Uterus (tissue), 4 donors: Measurements from ENCODE around the gene OR2T10. TPM values are rescaled to one million over a fixed set of nuclear protein-coding genes. Genes with fewer than 3 reads are reported as not detected.
"Not testable (repeated sequence)": the region's sequence is repeated elsewhere in the genome, so short reads cannot be mapped to it uniquely, and the experiment has no call there.

ENCODE experiments used
- DNase-seq, 2 donors: peaks; one replicate each; pipeline ENCODE4 v3.0.0-alpha.2; 2019 to 2020
- H3K27ac ChIP-seq, 2 donors: fragments of 200-600 bp; sonication (generic); 1 replicate in 1 of 2; 2 replicates in 1 of 2; pipeline ENCODE4 v1.5.1; 2016 to 2018
- H3K27me3 ChIP-seq, 2 donors: fragments of 200-600 bp; sonication (generic); one replicate each; pipeline ENCODE4 v1.5.1; 2018 to 2019; ENCODE audit warnings: control low read depth in 1 of 2
- H3K36me3 ChIP-seq, 2 donors: fragments of 200-600 bp; sonication (generic); one replicate each; pipeline ENCODE4 v1.5.1; 2019; ENCODE audit warnings: control low read depth in 1 of 2
- H3K4me1 ChIP-seq, 2 donors: fragments of 200-600 bp; sonication (generic); one replicate each; pipeline ENCODE4 v1.5.1; 2018 to 2019; ENCODE audit warnings: control low read depth in 1 of 2
- H3K4me3 ChIP-seq, 2 donors: fragments of 200-600 bp; sonication (generic); 1 replicate in 1 of 2; 2 replicates in 1 of 2; pipeline ENCODE4 v1.5.1; 2018 to 2019; ENCODE audit warnings: mild to moderate bottlenecking in 1 of 2
- H3K9me3 ChIP-seq, 2 donors: fragments of 200-600 bp; sonication (generic); one replicate each; pipeline ENCODE4 v1.5.1; 2019; ENCODE audit warnings: control low read depth in 1 of 2
- CTCF ChIP-seq, 4 experiments: fragments of 200-600 bp in 2 of 4; fragments of 450-650 bp in 2 of 4; sonication (generic) in 2 of 4; IDR thresholded peaks; one replicate each; pipeline ENCODE4 v1.5.1; 2016 to 2019; ENCODE audit warnings: antibody characterized with exemption in 4 of 4, mild to moderate bottlenecking in 2 of 4, moderate library complexity in 1 of 4
- POLR2A ChIP-seq, 2 donors: fragments of 450-650 bp; IDR thresholded peaks; one replicate each; pipeline ENCODE4 v1.6.1; 2016; ENCODE audit warnings: antibody characterized with exemption in 2 of 2, mild to moderate bottlenecking in 1 of 2, moderate library complexity in 1 of 2
- intact Hi-C: fragments of 100-400 bp; cut with DNase I; formaldehyde crosslinking; loops from one replicate; pipeline ENCODE4 v1.15.1; 2023; ENCODE audit warnings: low total_unique reads
- total RNA-seq, 4 donors: library from RNA; depleted of rRNA in 3 of 4; stranded (reverse); fragments of >200 nt in 3 of 4; gene quantifications; one replicate each; pipeline versions ENCODE4 v1.1.0 to v1.2.4, GENCODE V29; 2014 to 2023
- donor health status: DM: yes; HTN: yes; CAD: no.

The OR2T10 gene, protein sequence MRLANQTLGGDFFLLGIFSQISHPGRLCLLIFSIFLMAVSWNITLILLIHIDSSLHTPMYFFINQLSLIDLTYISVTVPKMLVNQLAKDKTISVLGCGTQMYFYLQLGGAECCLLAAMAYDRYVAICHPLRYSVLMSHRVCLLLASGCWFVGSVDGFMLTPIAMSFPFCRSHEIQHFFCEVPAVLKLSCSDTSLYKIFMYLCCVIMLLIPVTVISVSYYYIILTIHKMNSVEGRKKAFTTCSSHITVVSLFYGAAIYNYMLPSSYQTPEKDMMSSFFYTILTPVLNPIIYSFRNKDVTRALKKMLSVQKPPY
- not detected for total RNA-seq

DNA sequence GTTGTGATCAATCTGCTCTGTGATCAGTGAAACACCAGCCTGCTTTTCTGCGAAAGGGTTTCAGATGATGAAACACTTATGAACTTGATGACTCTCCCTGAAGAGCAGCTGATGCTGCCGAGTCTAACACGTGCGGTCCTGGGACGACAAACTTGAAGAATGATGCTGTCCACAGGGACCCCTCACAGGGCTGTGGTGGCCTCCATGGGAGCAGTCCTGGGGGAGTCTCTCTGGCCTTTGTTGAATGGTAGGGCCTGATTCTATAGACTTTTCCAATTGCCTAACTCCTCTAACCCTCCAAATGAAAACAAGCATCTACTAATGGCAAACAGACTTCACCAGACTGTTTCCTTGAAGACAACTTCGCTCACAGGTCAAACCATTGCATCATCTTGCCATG, at the start of gene OR2T10:
TSS of gene OR2T10 (minus strand) at position 112 of the 400 bp plus-strand sequence. CDS start 3,932 bp downstream, outside the sequence.
- no peak for DNase-seq
- no peak within 1 kb of the TSS for H3K4me3 ChIP-seq
- no peaks in the 10 kb centered on the region for H3K9me3 ChIP-seq
- H3K27ac ChIP-seq = no peak within 1 kb of the TSS
- no peaks in the 10 kb centered on the region for H3K27me3 ChIP-seq
- intact Hi-C loops = no loop called here
- no peak for TF ChIP-seq POLR2A (IDR thresholded peaks at IDR 0.05)
- no peak for TF ChIP-seq CTCF (IDR thresholded peaks at IDR 0.05)
- H3K36me3 ChIP-seq = no peaks in the 10 kb centered on the region
- no peaks in the 10 kb centered on the region for H3K4me1 ChIP-seq

DNA sequence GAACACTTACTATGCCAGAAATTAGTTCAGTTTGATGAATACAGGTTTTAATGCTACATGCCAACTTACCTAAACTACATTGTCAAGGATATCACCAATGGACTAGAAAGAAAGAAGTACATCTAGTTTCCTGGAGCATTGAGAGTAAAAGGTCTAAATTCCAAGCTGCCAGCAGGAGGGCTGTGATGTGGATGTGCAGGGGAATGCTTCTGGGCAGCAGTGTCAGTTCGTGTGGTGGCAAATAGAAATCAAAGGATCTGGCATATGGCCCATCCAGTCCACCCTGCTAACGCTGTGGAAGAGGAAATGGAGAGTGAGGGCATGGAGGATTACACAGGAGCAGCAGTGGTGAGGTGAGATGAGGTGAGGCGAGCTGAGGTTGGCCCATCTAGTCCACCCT, 47.7 kb upstream of the OR2T10 start, which contains the start of gene OR2T35:
TSS of gene OR2T35 (minus strand) at position 101 of the 400 bp plus-strand sequence. CDS start 6,020 bp downstream, outside the sequence.
- intact Hi-C loops, H3K9me3 ChIP-seq, H3K4me3 ChIP-seq: not testable (repeated sequence)

DNA sequence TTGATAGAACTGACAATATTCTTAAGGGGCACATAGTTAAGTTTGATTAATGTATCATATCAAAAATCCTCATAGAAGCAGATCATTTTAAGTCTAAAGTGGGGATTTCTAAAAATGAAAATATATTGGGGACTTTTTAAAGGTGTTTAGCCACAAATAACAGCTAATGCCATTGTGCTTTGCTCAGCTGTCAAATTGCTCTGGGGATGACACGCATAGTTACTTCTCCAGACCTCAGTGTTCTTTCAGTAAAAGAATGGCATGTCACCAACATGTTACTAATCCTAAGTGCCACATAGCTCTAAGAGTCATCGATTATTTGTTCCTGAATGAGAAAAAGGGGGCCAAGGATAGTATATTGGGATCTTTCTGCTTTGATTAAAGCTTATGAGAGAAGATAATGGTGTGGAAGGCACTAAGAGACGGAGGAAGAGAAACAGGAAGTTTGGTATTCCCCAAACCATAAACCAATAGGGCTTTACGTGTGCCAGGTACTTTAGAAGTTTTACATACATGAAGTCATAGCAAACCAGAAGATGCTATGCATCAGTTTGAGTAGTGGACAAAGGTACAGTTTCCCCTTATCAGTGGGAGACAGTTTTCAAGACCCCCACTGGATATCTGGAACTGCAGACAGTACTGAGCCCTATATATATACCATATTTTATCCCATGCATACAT, 45.6 kb upstream of the OR2T10 start:
- H3K27ac ChIP-seq, H3K4me3 ChIP-seq, H3K9me3 ChIP-seq, intact Hi-C loops, H3K36me3 ChIP-seq, DNase-seq, H3K4me1 ChIP-seq, H3K27me3 ChIP-seq: not testable (repeated sequence)

More for the DNA sequence above, 47.7 kb upstream of the OR2T10 start, which contains the start of gene OR2T35:
- DNase-seq, H3K27ac ChIP-seq, H3K27me3 ChIP-seq, H3K36me3 ChIP-seq, H3K4me1 ChIP-seq: not testable (repeated sequence)

- intact Hi-C loops, H3K36me3 ChIP-seq, H3K27me3 ChIP-seq, H3K4me3 ChIP-seq, H3K4me1 ChIP-seq, DNase-seq, H3K27ac ChIP-seq, H3K9me3 ChIP-seq: not testable (repeated sequence)
These were observed 44.1 kb upstream of the OR2T10 start for GRCh38 chr1:248641583-248641982.

GRCh38 chr1:248640906-248641305, 43.4 kb upstream of the OR2T10 start:
- H3K36me3 ChIP-seq, intact Hi-C loops, H3K27me3 ChIP-seq, H3K4me3 ChIP-seq, H3K27ac ChIP-seq, H3K4me1 ChIP-seq, H3K9me3 ChIP-seq, DNase-seq: not testable (repeated sequence)

GRCh38 chr1:248639652-248640051, 42.2 kb upstream of the OR2T10 start:
- H3K36me3 ChIP-seq, DNase-seq, H3K4me1 ChIP-seq: not testable (repeated sequence)

GRCh38 chr1:248636612-248637011, 39.1 kb upstream of the OR2T10 start:
- H3K27me3 ChIP-seq, H3K36me3 ChIP-seq, H3K9me3 ChIP-seq, DNase-seq, H3K4me1 ChIP-seq, H3K4me3 ChIP-seq, H3K27ac ChIP-seq, intact Hi-C loops: not testable (repeated sequence)

More at GRCh38 chr1:248639652-248640051, 42.2 kb upstream of the OR2T10 start:
- intact Hi-C loops, H3K4me3 ChIP-seq, H3K27me3 ChIP-seq, H3K27ac ChIP-seq, H3K9me3 ChIP-seq: not testable (repeated sequence)

DNA sequence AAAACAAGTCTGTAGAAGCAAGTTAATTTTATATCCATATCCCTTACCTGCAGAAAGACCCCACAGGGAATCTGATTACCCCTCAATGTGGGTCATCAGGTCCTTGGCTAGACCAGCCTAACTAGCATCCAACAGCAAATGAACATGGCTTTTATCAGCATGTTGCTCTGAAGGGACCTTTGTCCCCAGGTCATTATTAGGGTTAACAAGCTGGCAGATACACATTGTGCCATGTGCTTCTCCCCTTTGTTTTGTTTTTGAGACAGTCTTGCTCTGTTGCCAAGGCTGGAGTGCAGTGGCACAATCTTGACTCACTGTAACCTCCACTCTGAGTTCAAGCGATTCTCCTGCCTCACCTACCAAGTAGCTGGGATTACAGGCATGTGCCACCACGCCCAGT, 37.5 kb upstream of the OR2T10 start, which contains the start of gene OR2T11:
TSS of gene OR2T11 (minus strand) at position 101 of the 400 bp plus-strand sequence. CDS start 7,963 bp downstream, outside the sequence.
- H3K4me3 ChIP-seq, H3K27ac ChIP-seq, H3K4me1 ChIP-seq, H3K27me3 ChIP-seq, intact Hi-C loops, DNase-seq, H3K9me3 ChIP-seq, H3K36me3 ChIP-seq: not testable (repeated sequence)
